ENCODE measurements around the gene OR10H5.
"Not testable (repeated sequence)": the region's sequence is repeated elsewhere in the genome, so short reads cannot be mapped to it uniquely, and the experiment has no call there.

Gene OR10H5

GRCh38 chr19:15787611-15788155, at the start of gene OR10H5:
Gene OR10H5, plus strand, starts transcription at chr19:15787661. Its CDS starts 6,388 bp downstream, at chr19:15794049.
- no peak for DNase-seq

GRCh38 chr19:15737722-15738121, 49.7 kb upstream of the OR10H5 start, which contains the start of gene OR10H3:
Gene OR10H3, plus strand, starts transcription at chr19:15737985. Its CDS starts 3,408 bp downstream, at chr19:15741393.
- DNase-seq = no peak

GRCh38 chr19:15740785-15741184, 46.7 kb upstream of the OR10H5 start:
- DNase-seq = no peak

GRCh38 chr19:15748239-15748638, 39.2 kb upstream of the OR10H5 start:
- no peak for DNase-seq

GRCh38 chr19:15758379-15758778, 29.1 kb upstream of the OR10H5 start:
- DNase-seq = no peak

GRCh38 chr19:15759962-15760565, 27.4 kb upstream of the OR10H5 start:
- peak in 1 of 2 donors; percentile 14 for DNase-seq

GRCh38 chr19:15769586-15769985, 17.9 kb upstream of the OR10H5 start:
- DNase-seq = no peak

GRCh38 chr19:15774159-15774558, 13.3 kb upstream of the OR10H5 start:
- DNase-seq = not testable (repeated sequence)

- DNase-seq = no peak
Measured at GRCh38 chr19:15775249-15775648, 12.2 kb upstream of the OR10H5 start.

- no peak for DNase-seq
Measured at GRCh38 chr19:15776264-15776663, 11.2 kb upstream of the OR10H5 start.

GRCh38 chr19:15776991-15777970, 10.2 kb upstream of the OR10H5 start:
- DNase-seq = no peak

GRCh38 chr19:15779756-15780476, 7.5 kb upstream of the OR10H5 start:
- DNase-seq = no peak

- DNase-seq = no peak
Measured at GRCh38 chr19:15780610-15781418, 6.6 kb upstream of the OR10H5 start.

- no peak for DNase-seq
Measured at GRCh38 chr19:15781661-15782060, 5.8 kb upstream of the OR10H5 start.

GRCh38 chr19:15782211-15782610, 5.2 kb upstream of the OR10H5 start:
- no peak for DNase-seq

GRCh38 chr19:15782896-15783295, 4.6 kb upstream of the OR10H5 start:
- DNase-seq = not testable (repeated sequence)

- no peak for DNase-seq
Measured at GRCh38 chr19:15788594-15789270, 1.3 kb downstream of the OR10H5 start.

- no peak for DNase-seq
Measured at GRCh38 chr19:15790096-15790495, 2.6 kb downstream of the OR10H5 start.

- DNase-seq = not testable (repeated sequence)
Measured at GRCh38 chr19:15794279-15794678, 6.8 kb downstream of the OR10H5 start.

- no peak for DNase-seq
Measured at GRCh38 chr19:15810335-15810734, 22.9 kb downstream of the OR10H5 start.

- DNase-seq = no peak
Measured at GRCh38 chr19:15811476-15811875, 24.0 kb downstream of the OR10H5 start.
